Subcutaneous abdominal adipose tissue (tissue), 5 donors: ENCODE results near the gene CCDC167.

Experiments used
- H3K27ac ChIP-seq: one replicate; pipeline ENCODE4 v1.7.0; 2013; ENCODE audit warnings: low read depth, mild to moderate bottlenecking, inconsistent platforms, low read length, moderate library complexity
- H3K27me3 ChIP-seq, 5 donors: one replicate each; pipeline ENCODE4 v1.7.0; 2013; ENCODE audit warnings: low read length in 5 of 5, inconsistent platforms in 1 of 5; ENCODE audit not compliant: control insufficient read depth in 5 of 5, insufficient read depth in 4 of 5
- H3K36me3 ChIP-seq, 5 donors: one replicate each; pipeline ENCODE4 v1.7.0; 2013; ENCODE audit warnings: low read length in 5 of 5; ENCODE audit not compliant: control insufficient read depth in 5 of 5, insufficient read depth in 5 of 5
- H3K4me1 ChIP-seq, 5 donors: one replicate each; pipeline ENCODE4 v1.7.0; 2013; ENCODE audit warnings: low read length in 5 of 5, mild to moderate bottlenecking in 3 of 5, moderate library complexity in 1 of 5; ENCODE audit not compliant: control insufficient read depth in 5 of 5, insufficient read depth in 5 of 5
- H3K4me3 ChIP-seq, 5 donors: one replicate each; pipeline ENCODE4 v1.7.0; 2013; ENCODE audit warnings: low read length in 5 of 5, low read depth in 1 of 5
- H3K9ac ChIP-seq, 5 donors: one replicate each; pipeline ENCODE4 v1.7.0; 2013; ENCODE audit warnings: low read length in 5 of 5, mild to moderate bottlenecking in 4 of 5, moderate library complexity in 3 of 5
- H3K9me3 ChIP-seq, 5 donors: one replicate each; pipeline ENCODE4 v1.7.0; 2013; ENCODE audit warnings: low read length in 5 of 5; ENCODE audit not compliant: control insufficient read depth in 5 of 5
- donor health status: healthy.
- donor health status: healthy.
- donor health status: healthy.
- donor health status: healthy.
- donor health status: healthy.

Gene CCDC167

DNA sequence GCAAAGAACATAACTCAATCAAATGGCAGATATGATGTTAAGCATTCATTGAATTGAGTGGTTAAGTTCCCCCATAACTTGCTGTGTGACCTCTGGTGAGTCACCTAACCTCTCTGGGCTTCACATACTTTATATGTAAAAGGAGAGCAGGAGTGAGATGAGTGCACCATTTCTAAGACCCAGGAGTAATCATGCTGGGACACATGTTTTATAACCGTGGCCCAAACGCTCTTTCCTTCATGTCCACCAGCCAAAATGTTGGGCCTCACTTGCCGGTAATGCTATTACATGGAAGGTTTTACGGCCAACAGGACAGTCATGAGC is 40.3 kb upstream of the CCDC167 start:
- H3K27ac ChIP-seq = no peak overlapping the region
- H3K4me3 ChIP-seq = no peak overlapping the region
- H3K9ac ChIP-seq = no peak overlapping the region
- H3K36me3 ChIP-seq = no peaks in the 10 kb centered on the region
- H3K27me3 ChIP-seq = peaks cover 30 to 34% (median 33%) of the 10 kb centered on the region in 5 donors
- H3K9me3 ChIP-seq = no peaks in the 10 kb centered on the region
- peaks cover 0 to 15% (median 12%) of the 10 kb centered on the region in 5 donors for H3K4me1 ChIP-seq

- Histone ChIP-seq H3K9me3 (no peaks in the 10 kb centered on the region), H3K9ac (no peak overlapping the region), H3K36me3 (no peaks in the 10 kb centered on the region), H3K4me1 (peaks cover 0 to 15% (median 12%) of the 10 kb centered on the region in 5 donors), H3K27ac (no peak overlapping the region), H3K27me3 (peaks cover 35 to 37% (median 36%) of the 10 kb centered on the region in 5 donors), H3K4me3 (no peak overlapping the region)
Measured at GRCh38 chr6:37539171-37540028, 39.7 kb upstream of the CCDC167 start.

DNA sequence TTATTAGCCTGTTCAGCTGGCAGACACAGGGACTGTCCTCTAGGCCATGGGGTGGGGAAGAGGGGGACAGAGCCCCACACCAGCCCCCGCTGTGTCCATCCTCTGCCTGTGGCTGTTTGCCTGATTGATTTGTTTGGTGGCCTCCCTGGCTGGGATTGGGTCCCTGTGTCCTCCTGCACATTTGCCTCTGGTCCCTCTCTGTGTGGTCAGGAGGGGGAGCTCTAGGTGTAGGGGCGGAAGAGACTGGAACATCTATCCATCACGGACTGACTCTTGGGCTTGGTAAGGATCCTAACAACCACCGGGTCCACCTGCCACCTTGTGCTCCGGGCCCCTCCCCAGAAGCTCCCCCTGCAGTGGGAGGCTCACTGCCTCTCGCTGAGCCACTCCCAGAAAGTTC is 38.4 kb upstream of the CCDC167 start:
- H3K36me3 ChIP-seq = no peaks in the 10 kb centered on the region
- H3K27me3 ChIP-seq = peaks cover 42 to 48% (median 47%) of the 10 kb centered on the region in 5 donors
- no peak overlapping the region for H3K9ac ChIP-seq
- H3K27ac ChIP-seq = no peak overlapping the region
- peaks cover 0 to 15% (median 12%) of the 10 kb centered on the region in 5 donors for H3K4me1 ChIP-seq
- H3K4me3 ChIP-seq = no peak overlapping the region
- H3K9me3 ChIP-seq = no peaks in the 10 kb centered on the region

- Histone ChIP-seq H3K9ac (no peak overlapping the region), H3K27ac (no peak overlapping the region), H3K27me3 (peaks cover 48 to 54% (median 52%) of the 10 kb centered on the region in 5 donors), H3K4me3 (no peak overlapping the region), H3K4me1 (peaks cover 0 to 15% (median 12%) of the 10 kb centered on the region in 5 donors), H3K9me3 (no peaks in the 10 kb centered on the region), H3K36me3 (no peaks in the 10 kb centered on the region)
Measured at GRCh38 chr6:37537548-37537947, 37.9 kb upstream of the CCDC167 start.

GRCh38 chr6:37536491-37537190 is 36.9 kb upstream of the CCDC167 start:
- H3K4me1 ChIP-seq = peaks cover 0 to 15% (median 12%) of the 10 kb centered on the region in 5 donors
- peaks cover 56 to 62% (median 59%) of the 10 kb centered on the region in 5 donors for H3K27me3 ChIP-seq
- H3K9me3 ChIP-seq = no peaks in the 10 kb centered on the region
- no peak overlapping the region for H3K27ac ChIP-seq
- no peaks in the 10 kb centered on the region for H3K36me3 ChIP-seq
- no peak overlapping the region for H3K9ac ChIP-seq
- H3K4me3 ChIP-seq = peak overlapping the region in 1 of 5 donors; percentile 34

DNA sequence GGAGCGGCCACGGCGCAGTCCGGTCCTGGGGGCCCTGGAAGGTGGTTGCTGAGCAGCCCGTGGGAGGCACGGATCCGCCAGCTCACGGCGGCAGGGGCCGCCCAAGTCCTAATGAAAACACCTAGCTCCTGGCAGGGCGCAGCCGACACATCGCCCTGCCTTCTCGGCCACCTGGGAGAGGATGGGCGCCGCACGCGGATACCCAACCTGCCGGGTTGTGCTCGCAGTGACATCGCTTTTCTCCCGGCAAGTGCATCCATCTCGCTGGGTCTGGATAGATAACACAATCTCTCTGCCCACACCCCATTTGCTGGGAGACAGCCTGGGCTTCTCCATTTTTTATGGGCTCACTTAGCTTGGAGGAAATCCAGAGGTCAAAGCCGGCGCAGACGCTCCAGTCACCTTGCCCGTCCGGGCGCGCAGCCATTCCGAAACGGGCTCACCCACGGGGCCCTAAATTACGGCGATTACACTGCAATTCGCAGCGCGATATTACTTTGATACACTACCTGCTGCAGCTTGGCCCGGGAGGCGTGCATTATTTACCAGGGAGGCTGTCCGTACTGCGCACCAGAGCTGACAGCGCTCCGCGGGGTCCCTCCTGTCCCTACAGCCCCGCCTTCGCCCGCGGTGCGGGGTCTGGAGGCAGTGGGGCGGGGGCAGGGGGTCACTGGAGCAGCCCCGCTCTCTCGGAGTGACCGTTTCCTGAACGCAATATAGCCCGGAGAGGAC is 36.2 kb upstream of the CCDC167 start:
- Histone ChIP-seq H3K4me3 (peak overlapping the region in 3 of 5 donors; percentile 29 to 34 (median 30)), H3K27ac (no peak overlapping the region), H3K27me3 (peaks cover 57 to 63% (median 60%) of the 10 kb centered on the region in 5 donors), H3K9ac (no peak overlapping the region), H3K36me3 (no peaks in the 10 kb centered on the region), H3K9me3 (no peaks in the 10 kb centered on the region), H3K4me1 (peaks cover 0 to 15% (median 12%) of the 10 kb centered on the region in 5 donors)

DNA sequence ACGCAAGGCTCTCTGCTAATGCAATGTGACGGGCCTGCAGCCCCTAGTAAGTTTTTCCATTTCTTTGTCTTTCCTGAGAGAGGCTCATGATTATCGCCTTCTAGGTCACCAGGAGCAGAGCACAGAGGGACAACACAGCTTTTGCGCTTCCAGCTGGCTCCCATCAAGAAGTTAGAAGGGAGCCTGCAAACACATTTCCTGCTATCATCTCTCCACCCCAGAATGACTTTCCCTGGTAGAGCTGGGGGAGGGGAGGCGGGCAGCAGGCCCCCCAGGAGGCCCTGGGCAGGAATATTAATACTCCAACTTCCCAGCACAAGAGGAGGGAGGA is 35.7 kb upstream of the CCDC167 start:
- Histone ChIP-seq H3K36me3 (no peaks in the 10 kb centered on the region), H3K27ac (no peak overlapping the region), H3K27me3 (peaks cover 60 to 63% (median 60%) of the 10 kb centered on the region in 5 donors), H3K4me3 (no peak overlapping the region), H3K4me1 (peaks cover 0 to 15% (median 12%) of the 10 kb centered on the region in 5 donors), H3K9me3 (no peaks in the 10 kb centered on the region), H3K9ac (no peak overlapping the region)

DNA sequence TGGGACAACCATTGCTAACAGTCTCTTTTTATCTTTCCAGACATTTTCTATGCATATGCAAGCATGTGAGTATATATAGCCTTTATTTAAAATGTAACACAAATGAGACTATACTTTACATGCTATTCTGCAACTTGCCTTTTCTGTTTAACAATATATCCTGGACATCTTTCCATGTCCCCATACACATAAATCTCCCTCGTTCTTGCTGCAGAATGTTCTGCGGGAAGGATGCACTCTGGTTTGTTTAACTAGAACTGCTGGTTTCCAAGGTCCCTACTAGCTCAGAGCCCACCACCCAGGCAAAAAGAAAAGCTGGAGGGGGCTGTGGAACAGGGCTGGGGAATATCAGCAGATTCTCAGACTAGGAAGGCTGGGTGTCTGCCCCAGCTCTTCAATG is 35.2 kb upstream of the CCDC167 start:
- H3K9ac ChIP-seq = no peak overlapping the region
- no peak overlapping the region for H3K27ac ChIP-seq
- H3K4me3 ChIP-seq = no peak overlapping the region
- H3K4me1 ChIP-seq = peaks cover 0 to 15% (median 12%) of the 10 kb centered on the region in 5 donors
- no peaks in the 10 kb centered on the region for H3K9me3 ChIP-seq
- peaks cover 60 to 68% (median 61%) of the 10 kb centered on the region in 5 donors for H3K27me3 ChIP-seq
- H3K36me3 ChIP-seq = no peaks in the 10 kb centered on the region

DNA sequence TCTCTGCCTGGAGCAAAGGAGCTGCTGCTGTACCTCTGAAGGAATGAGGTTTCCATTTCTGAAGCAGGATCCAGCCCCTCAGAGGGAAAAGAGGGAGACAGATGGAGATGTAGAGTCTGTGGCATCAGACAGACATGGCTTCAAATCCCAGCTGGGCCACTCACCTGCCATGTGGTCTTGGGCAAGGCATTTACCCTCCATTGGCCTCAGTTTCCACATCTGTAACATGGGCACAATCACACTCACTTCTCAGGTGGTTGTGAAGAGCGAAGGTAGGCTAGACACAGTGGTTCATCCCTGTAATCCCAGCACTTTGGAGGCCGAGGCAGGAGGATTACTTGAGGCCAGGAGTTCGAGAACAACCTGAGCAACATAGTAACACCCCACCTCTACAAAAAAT is 32.4 kb upstream of the CCDC167 start:
- H3K27ac ChIP-seq = no peak overlapping the region
- no peaks in the 10 kb centered on the region for H3K9me3 ChIP-seq
- peaks cover 50 to 68% (median 53%) of the 10 kb centered on the region in 5 donors for H3K27me3 ChIP-seq
- H3K9ac ChIP-seq = no peak overlapping the region
- H3K36me3 ChIP-seq = no peaks in the 10 kb centered on the region
- peaks cover 0 to 15% (median 12%) of the 10 kb centered on the region in 5 donors for H3K4me1 ChIP-seq
- H3K4me3 ChIP-seq = no peak overlapping the region
